ENCODE results near the gene RELN. TPM values are rescaled to one million over a fixed set of nuclear protein-coding genes. Genes with fewer than 3 reads are reported as not detected.

The RELN gene
- total RNA-seq, 1 experiment from 2014 or later, result 4.3 TPM

- Histone ChIP-seq H3K4me1 (no peaks in the 10 kb centered on the region), H3K36me3 (ENCODE audit: control insufficient read depth, insufficient read depth, low read length) (no peaks in the 10 kb centered on the region), H3K27me3 (replicated peaks; ENCODE audit: control insufficient read depth, insufficient read depth, low read length) (no peaks in the 10 kb centered on the region), H3K9me3 (no peaks in the 10 kb centered on the region), H3K4me3 (ENCODE audit: low read depth, low read length) (no peak overlapping the region)
- Mint-ChIP-seq H3K36me3 (ENCODE audit: insufficient read depth, unreplicated experiment) (no peaks in the 10 kb centered on the region), H3K4me3 (ENCODE audit: unreplicated experiment) (no peak overlapping the region), H3K27ac (ENCODE audit: unreplicated experiment) (no peak overlapping the region), H3K27me3 (ENCODE audit: insufficient read depth, unreplicated experiment) (no peaks in the 10 kb centered on the region), H3K9me3 (ENCODE audit: unreplicated experiment) (peaks cover 6% of the 10 kb centered on the region), H3K4me1 (ENCODE audit: low read depth, unreplicated experiment) (no peaks in the 10 kb centered on the region)
- CTCF ChIA-PET, result no interaction called here
- no TSS peak for BruUV-seq (replicated peaks)
- intact Hi-C loops (cut with micrococcal nuclease; ENCODE audit: unreplicated experiment), result no loop called here
- DNase-seq, result no peak
- TF ChIP-seq, protein P1, sequence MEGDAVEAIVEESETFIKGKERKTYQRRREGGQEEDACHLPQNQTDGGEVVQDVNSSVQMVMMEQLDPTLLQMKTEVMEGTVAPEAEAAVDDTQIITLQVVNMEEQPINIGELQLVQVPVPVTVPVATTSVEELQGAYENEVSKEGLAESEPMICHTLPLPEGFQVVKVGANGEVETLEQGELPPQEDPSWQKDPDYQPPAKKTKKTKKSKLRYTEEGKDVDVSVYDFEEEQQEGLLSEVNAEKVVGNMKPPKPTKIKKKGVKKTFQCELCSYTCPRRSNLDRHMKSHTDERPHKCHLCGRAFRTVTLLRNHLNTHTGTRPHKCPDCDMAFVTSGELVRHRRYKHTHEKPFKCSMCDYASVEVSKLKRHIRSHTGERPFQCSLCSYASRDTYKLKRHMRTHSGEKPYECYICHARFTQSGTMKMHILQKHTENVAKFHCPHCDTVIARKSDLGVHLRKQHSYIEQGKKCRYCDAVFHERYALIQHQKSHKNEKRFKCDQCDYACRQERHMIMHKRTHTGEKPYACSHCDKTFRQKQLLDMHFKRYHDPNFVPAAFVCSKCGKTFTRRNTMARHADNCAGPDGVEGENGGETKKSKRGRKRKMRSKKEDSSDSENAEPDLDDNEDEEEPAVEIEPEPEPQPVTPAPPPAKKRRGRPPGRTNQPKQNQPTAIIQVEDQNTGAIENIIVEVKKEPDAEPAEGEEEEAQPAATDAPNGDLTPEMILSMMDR (IDR thresholded peaks at IDR 0.05; ENCODE audit: insufficient read depth in 1 of 2, low read depth in 1 of 2, low read length in 1 of 2, severe bottlenecking in 1 of 2, unreplicated experiment in 1 of 2), result no peak
- POLR2A ChIA-PET, result no interaction called here
These were observed 396.6 kb downstream of the RELN start for GRCh38 chr7:103592844-103593243.

GRCh38 chr7:103592187-103592586 lies 397.3 kb downstream of the RELN start:
- H3K9me3 Mint-ChIP-seq (ENCODE audit: unreplicated experiment), result peaks cover 6% of the 10 kb centered on the region
- DNase-seq, result no peak
- no peaks in the 10 kb centered on the region for H3K27me3 ChIP-seq (replicated peaks; ENCODE audit: control insufficient read depth, insufficient read depth, low read length)
- H3K36me3 ChIP-seq (ENCODE audit: control insufficient read depth, insufficient read depth, low read length), result no peaks in the 10 kb centered on the region
- no peaks in the 10 kb centered on the region for H3K4me1 Mint-ChIP-seq (ENCODE audit: low read depth, unreplicated experiment)
- BruUV-seq (replicated peaks), result no TSS peak
- intact Hi-C loops (cut with micrococcal nuclease; ENCODE audit: unreplicated experiment), result no loop called here
- H3K9me3 ChIP-seq, result no peaks in the 10 kb centered on the region
- POLR2A ChIA-PET, result no interaction called here
- no peak overlapping the region for H3K4me3 Mint-ChIP-seq (ENCODE audit: unreplicated experiment)
- TF ChIP-seq, protein P1 (IDR thresholded peaks at IDR 0.05; ENCODE audit: insufficient read depth in 1 of 2, low read depth in 1 of 2, low read length in 1 of 2, severe bottlenecking in 1 of 2, unreplicated experiment in 1 of 2), result no peak
- no peaks in the 10 kb centered on the region for H3K27me3 Mint-ChIP-seq (ENCODE audit: insufficient read depth, unreplicated experiment)
- no peak overlapping the region for H3K27ac Mint-ChIP-seq (ENCODE audit: unreplicated experiment)
- H3K4me1 ChIP-seq, result no peaks in the 10 kb centered on the region
- H3K36me3 Mint-ChIP-seq (ENCODE audit: insufficient read depth, unreplicated experiment), result no peaks in the 10 kb centered on the region
- no peak overlapping the region for H3K4me3 ChIP-seq (ENCODE audit: low read depth, low read length)
- CTCF ChIA-PET, result no interaction called here

DNA sequence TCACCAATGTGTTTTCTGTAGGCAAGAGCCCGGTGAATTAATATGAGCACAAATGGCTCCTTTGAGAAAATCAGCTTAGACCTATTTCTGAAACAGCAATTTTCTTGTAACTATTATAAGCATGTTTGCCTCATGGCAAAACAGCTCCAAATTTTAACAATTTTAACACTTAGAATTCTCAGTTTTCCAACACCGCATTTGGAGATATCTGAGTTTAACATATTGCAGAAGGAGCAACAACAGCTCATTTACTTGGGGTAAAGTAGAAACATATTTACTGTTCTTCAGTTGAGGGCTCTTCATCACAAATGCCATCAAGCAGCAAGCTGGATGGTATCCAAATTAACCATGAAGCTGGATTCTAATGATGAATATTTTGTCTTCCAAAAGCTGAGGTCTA lies 409.4 kb downstream of the RELN start:
- Histone ChIP-seq H3K27me3 (replicated peaks; ENCODE audit: control insufficient read depth, insufficient read depth, low read length) (no peaks in the 10 kb centered on the region), H3K36me3 (ENCODE audit: control insufficient read depth, insufficient read depth, low read length) (no peaks in the 10 kb centered on the region), H3K4me3 (ENCODE audit: low read depth, low read length) (no peak overlapping the region), H3K9me3 (no peaks in the 10 kb centered on the region), H3K4me1 (no peaks in the 10 kb centered on the region)
- no peak for DNase-seq
- H3K4me3 Mint-ChIP-seq (ENCODE audit: unreplicated experiment), result no peak overlapping the region
- peaks cover 5% of the 10 kb centered on the region for H3K36me3 Mint-ChIP-seq (ENCODE audit: insufficient read depth, unreplicated experiment)
- ChIA-PET CTCF (no interaction called here), POLR2A (no interaction called here)
- intact Hi-C loops (cut with micrococcal nuclease; ENCODE audit: unreplicated experiment), result no loop called here
- no peaks in the 10 kb centered on the region for H3K27me3 Mint-ChIP-seq (ENCODE audit: insufficient read depth, unreplicated experiment)
- peaks cover 10% of the 10 kb centered on the region for H3K4me1 Mint-ChIP-seq (ENCODE audit: low read depth, unreplicated experiment)
- BruUV-seq (replicated peaks), result no TSS peak
- TF ChIP-seq, protein P1 (IDR thresholded peaks at IDR 0.05; ENCODE audit: insufficient read depth in 1 of 2, low read depth in 1 of 2, low read length in 1 of 2, severe bottlenecking in 1 of 2, unreplicated experiment in 1 of 2), result no peak
- H3K27ac Mint-ChIP-seq (ENCODE audit: unreplicated experiment), result no peak overlapping the region
- peaks cover 20% of the 10 kb centered on the region for H3K9me3 Mint-ChIP-seq (ENCODE audit: unreplicated experiment)
